HepG2 (cell line): ENCODE data around the gene POLR2B. TPM values are rescaled to one million over a fixed set of nuclear protein-coding genes. Genes with fewer than 3 reads are reported as not detected.
A peak's percentile ranks its signal among the peaks of the same experiment; 100 is the strongest.

Source experiments
- KMT2A ChIP-seq: sonication (generic); formaldehyde crosslinking; IDR thresholded peaks from 2 replicates; pipeline ENCODE4 v1.4.0; 2020; ENCODE audit warnings: missing genetic modification reagents
- LBX2 ChIP-seq: sonication (generic); formaldehyde crosslinking; IDR thresholded peaks from 2 replicates; pipeline ENCODE4 v1.5.0; 2020; ENCODE audit warnings: missing genetic modification reagents, mild to moderate bottlenecking, borderline replicate concordance
- MAFF ChIP-seq: IDR thresholded peaks from 2 replicates; pipeline ENCODE4 v1.6.1; 2011; ENCODE audit warnings: low read depth, low read length, improper control_type of control experiment
- PHF8 ChIP-seq: sonication (generic); formaldehyde crosslinking; IDR thresholded peaks from 2 replicates; pipeline ENCODE4 v1.5.0; 2020; ENCODE audit warnings: missing genetic modification reagents
- SP4 ChIP-seq: sonication (generic); formaldehyde crosslinking; IDR thresholded peaks from 2 replicates; pipeline ENCODE4 v1.8.1; 2023; ENCODE audit warnings: mild to moderate bottlenecking, missing genetic modification reagents
- TEF ChIP-seq: sonication (generic); formaldehyde crosslinking; IDR thresholded peaks from 2 replicates; pipeline ENCODE4 v1.5.0; 2020; ENCODE audit warnings: missing genetic modification reagents
- TGIF2 ChIP-seq: IDR thresholded peaks from 2 replicates; pipeline ENCODE4 v1.6.1; 2016; ENCODE audit warnings: control low read depth, missing compliant biosample characterization
- ZNF230 ChIP-seq: sonication (generic); formaldehyde crosslinking; IDR thresholded peaks from 2 replicates; pipeline ENCODE4 v1.4.0; 2020; ENCODE audit warnings: mild to moderate bottlenecking, missing genetic modification reagents
- ZNF33A ChIP-seq: sonication (generic); formaldehyde crosslinking; IDR thresholded peaks from 2 replicates; pipeline ENCODE4 v1.5.1; 2020; ENCODE audit warnings: missing genetic modification reagents, mild to moderate bottlenecking, moderate library complexity, borderline replicate concordance
- ZNF619 ChIP-seq: sonication (generic); formaldehyde crosslinking; IDR thresholded peaks from 2 replicates; pipeline ENCODE4 v1.4.0; 2020; ENCODE audit warnings: mild to moderate bottlenecking, missing genetic modification reagents
- ZNF720 ChIP-seq: sonication (generic); formaldehyde crosslinking; IDR thresholded peaks from 2 replicates; pipeline ENCODE4 v1.4.0; 2020; ENCODE audit warnings: missing genetic modification reagents
- ZSCAN20 ChIP-seq: sonication (generic); formaldehyde crosslinking; IDR thresholded peaks from 2 replicates; pipeline ENCODE4 v1.4.0; 2020; ENCODE audit warnings: missing genetic modification reagents, mild to moderate bottlenecking, borderline replicate concordance
- polyA plus RNA-seq, 8 experiments: library from polyadenylated mRNA; depleted of rRNA in 3 of 8; stranded (reverse) in 7 of 8; unstranded in 1 of 8; fragments of >200 nt; fragmentation: Illumina TruSeq in 4 of 8; extraction: Trizol in 4 of 8; gene quantifications; 2 replicates each; pipeline versions ENCODE4 v1.2.1 to v1.2.3, GENCODE V29; 2011 to 2016; ENCODE audit warnings: low read depth in 4 of 8, missing spikeins in 1 of 8, mixed read lengths in 1 of 8; ENCODE audit not compliant: insufficient read depth in 1 of 8
- total RNA-seq, 5 experiments: library from RNA; depleted of rRNA; stranded (reverse); fragments of >200 nt; fragmentation: Illumina TruSeq; extraction: Trizol; gene quantifications; 2 replicates each; pipeline ENCODE4 v1.2.3, GENCODE V29; 2016; ENCODE audit warnings: low read depth in 1 of 5
- TF ChIP-seq, protein P1 (sequence below): sonication (generic); formaldehyde crosslinking; IDR thresholded peaks from 2 replicates; pipeline ENCODE4 v1.8.0; 2022; ENCODE audit warnings: missing genetic modification reagents, mild to moderate bottlenecking, moderate library complexity, borderline replicate concordance
- TF ChIP-seq, protein P2 (sequence below): sonication (generic); formaldehyde crosslinking; IDR thresholded peaks from 2 replicates; pipeline ENCODE4 v1.8.1; 2023; ENCODE audit warnings: mild to moderate bottlenecking, inconsistent platforms, moderate library complexity, missing genetic modification reagents, borderline replicate concordance
- TF ChIP-seq, protein P3 (sequence below), 2 experiments: fragments of 450-650 bp in 1 of 2; sonication (generic) in 1 of 2; formaldehyde crosslinking in 1 of 2; IDR thresholded peaks; 2 replicates each; pipeline versions ENCODE4 v1.6.1 to v1.8.0; 2016 to 2022; ENCODE audit warnings: antibody characterized with exemption in 1 of 2, mild to moderate bottlenecking in 1 of 2, missing genetic modification reagents in 1 of 2

Gene POLR2B
- total and polyA plus RNA-seq, 2 of the 13 experiments (the other 11 are each of a cell fraction or from before 2014, with no cell fraction given): 70.6 to 116 TPM

DNA sequence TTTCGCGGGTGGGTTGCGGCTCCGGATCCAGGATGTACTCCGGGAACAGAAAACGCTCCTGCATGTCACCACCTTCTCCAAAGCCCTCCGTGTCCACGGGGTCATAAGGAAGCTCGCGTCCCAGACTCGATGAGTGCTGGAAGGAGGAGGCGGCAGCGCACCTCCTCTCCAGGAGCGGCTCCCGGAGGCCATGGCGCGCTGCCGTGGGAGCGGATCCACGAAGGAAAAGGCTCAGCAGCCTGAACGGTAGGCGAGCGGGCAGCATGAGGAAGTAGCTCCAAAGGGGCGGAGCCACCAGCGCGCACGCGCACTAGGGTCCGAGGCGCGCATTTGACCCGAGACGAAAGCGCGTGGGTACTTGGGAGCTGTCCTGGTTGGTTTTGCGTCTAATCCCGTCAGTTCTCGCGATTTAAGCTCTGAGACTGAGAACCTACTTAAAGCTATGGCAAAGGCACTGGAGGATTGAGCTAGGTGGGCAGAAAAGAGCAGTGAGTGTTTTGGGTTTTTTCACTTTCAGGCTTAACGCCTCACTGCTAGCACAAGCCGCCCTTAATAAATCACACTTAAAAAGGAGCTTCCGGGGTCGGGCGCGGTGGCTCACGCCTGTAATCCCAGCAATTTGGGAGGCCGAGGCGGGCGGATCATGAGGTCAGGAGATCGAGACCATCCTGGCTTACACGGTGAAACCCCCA lies 1.2 kb upstream of the POLR2B start, which contains the start of gene NOA1 (continued):
- TF ChIP-seq, protein P1, sequence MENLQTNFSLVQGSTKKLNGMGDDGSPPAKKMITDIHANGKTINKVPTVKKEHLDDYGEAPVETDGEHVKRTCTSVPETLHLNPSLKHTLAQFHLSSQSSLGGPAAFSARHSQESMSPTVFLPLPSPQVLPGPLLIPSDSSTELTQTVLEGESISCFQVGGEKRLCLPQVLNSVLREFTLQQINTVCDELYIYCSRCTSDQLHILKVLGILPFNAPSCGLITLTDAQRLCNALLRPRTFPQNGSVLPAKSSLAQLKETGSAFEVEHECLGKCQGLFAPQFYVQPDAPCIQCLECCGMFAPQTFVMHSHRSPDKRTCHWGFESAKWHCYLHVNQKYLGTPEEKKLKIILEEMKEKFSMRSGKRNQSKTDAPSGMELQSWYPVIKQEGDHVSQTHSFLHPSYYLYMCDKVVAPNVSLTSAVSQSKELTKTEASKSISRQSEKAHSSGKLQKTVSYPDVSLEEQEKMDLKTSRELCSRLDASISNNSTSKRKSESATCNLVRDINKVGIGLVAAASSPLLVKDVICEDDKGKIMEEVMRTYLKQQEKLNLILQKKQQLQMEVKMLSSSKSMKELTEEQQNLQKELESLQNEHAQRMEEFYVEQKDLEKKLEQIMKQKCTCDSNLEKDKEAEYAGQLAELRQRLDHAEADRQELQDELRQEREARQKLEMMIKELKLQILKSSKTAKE (CRISPR knock-in tag): 0 out of 2 replicates have a peak, but pooled peaks have one; percentile 50
- TF ChIP-seq ZNF720 (CRISPR knock-in tag) (no peak), KMT2A (CRISPR knock-in tag) (peak; percentile 76), TEF (CRISPR knock-in tag) (no peak), MAFF (0 out of 2 replicates have a peak, but pooled peaks have one; percentile 5), PHF8 (CRISPR knock-in tag) (peak; percentile 86), SP4 (CRISPR knock-in tag) (no peak), LBX2 (no peak), ZNF33A (CRISPR knock-in tag) (no peak), ZNF619 (CRISPR knock-in tag) (no peak), ZNF230 (CRISPR knock-in tag) (no peak), ZSCAN20 (CRISPR knock-in tag) (peak; percentile 88; the same call in 1 of the 2 replicates), TGIF2 (CRISPR knock-in tag) (0 out of 2 replicates have a peak, but pooled peaks have one; percentile 21)
- TF ChIP-seq, protein P2, sequence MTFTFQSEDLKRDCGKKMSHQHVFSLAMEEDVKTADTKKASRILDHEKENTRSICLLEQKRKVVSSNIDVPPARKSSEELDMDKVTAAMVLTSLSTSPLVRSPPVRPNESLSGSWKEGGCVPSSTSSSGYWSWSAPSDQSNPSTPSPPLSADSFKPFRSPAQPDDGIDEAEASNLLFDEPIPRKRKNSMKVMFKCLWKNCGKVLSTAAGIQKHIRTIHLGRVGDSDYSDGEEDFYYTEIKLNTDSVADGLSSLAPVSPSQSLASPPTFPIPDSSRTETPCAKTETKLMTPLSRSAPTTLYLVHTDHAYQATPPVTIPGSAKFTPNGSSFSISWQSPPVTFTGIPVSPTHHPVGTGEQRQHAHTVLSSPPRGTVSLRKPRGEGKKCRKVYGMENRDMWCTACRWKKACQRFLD (CRISPR knock-in tag): no peak
- TF ChIP-seq, protein P3, sequence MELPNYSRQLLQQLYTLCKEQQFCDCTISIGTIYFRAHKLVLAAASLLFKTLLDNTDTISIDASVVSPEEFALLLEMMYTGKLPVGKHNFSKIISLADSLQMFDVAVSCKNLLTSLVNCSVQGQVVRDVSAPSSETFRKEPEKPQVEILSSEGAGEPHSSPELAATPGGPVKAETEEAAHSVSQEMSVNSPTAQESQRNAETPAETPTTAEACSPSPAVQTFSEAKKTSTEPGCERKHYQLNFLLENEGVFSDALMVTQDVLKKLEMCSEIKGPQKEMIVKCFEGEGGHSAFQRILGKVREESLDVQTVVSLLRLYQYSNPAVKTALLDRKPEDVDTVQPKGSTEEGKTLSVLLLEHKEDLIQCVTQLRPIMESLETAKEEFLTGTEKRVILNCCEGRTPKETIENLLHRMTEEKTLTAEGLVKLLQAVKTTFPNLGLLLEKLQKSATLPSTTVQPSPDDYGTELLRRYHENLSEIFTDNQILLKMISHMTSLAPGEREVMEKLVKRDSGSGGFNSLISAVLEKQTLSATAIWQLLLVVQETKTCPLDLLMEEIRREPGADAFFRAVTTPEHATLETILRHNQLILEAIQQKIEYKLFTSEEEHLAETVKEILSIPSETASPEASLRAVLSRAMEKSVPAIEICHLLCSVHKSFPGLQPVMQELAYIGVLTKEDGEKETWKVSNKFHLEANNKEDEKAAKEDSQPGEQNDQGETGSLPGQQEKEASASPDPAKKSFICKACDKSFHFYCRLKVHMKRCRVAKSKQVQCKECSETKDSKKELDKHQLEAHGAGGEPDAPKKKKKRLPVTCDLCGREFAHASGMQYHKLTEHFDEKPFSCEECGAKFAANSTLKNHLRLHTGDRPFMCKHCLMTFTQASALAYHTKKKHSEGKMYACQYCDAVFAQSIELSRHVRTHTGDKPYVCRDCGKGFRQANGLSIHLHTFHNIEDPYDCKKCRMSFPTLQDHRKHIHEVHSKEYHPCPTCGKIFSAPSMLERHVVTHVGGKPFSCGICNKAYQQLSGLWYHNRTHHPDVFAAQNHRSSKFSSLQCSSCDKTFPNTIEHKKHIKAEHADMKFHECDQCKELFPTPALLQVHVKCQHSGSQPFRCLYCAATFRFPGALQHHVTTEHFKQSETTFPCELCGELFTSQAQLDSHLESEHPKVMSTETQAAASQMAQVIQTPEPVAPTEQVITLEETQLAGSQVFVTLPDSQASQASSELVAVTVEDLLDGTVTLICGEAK (IDR thresholded peaks at IDR 0.05): no peak
- TF ChIP-seq, protein P3 (CRISPR knock-in tag; IDR thresholded peaks at IDR 0.05): no peak
